GM18511 (cell line): ENCODE results near the gene GPHB5.
"Not testable (repeated sequence)": the region's sequence is repeated elsewhere in the genome, so short reads cannot be mapped to it uniquely, and the experiment has no call there.

Experiments used
- ATAC-seq: cut with Tn5 transposase; IDR thresholded peaks from one replicate; pipeline ENCODE4 v1.9.1; 2021; ENCODE audit warnings: mild to moderate bottlenecking, moderate library complexity; ENCODE audit not compliant: unreplicated experiment

The GPHB5 gene

DNA sequence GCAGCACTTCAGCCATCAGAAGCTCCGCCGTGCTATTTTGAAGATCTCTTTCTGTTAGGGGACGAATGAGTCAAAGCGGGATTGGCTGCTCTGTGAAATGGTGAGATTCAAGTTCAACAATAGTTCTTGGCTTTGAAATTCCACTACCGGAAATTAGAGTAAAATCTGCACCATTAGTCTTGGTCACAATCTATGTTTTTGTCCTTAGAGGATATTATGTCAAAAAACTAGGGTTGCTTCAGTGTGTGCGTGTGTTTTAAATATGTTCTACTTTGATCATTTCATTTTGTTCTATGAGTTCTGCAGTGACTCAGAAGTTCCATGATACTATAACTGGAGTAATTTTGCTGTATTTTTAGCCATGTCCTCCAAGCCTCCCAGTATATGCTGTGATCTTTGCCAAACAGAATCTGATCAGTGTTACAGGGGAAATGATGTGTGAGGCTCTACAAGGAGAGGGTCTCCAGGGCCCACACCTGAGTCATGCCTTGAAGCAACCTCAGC, 22.6 kb downstream of the GPHB5 start:
- no peak for ATAC-seq

DNA sequence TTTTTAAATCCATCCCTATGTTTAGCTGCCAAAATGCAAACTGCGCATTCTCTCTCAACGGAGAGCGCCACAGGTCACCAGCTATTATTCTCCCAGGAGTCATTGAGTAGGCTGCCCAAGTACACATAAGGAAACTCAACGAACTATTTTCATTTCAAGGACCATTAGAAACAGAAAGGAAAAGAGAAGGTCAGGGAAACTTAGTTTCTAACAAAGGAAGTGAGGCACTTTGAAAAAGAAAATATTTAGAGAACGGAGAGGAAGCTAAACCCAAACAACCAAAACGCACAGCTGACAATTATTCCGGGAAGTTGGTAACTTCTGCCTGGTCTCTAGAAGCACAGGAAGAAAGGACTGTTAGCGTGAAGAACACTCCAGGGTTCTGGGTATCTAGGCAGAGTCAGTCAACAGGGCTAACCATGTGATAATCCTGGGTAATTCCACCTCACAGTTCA, 23.5 kb downstream of the GPHB5 start:
- no peak for ATAC-seq

DNA sequence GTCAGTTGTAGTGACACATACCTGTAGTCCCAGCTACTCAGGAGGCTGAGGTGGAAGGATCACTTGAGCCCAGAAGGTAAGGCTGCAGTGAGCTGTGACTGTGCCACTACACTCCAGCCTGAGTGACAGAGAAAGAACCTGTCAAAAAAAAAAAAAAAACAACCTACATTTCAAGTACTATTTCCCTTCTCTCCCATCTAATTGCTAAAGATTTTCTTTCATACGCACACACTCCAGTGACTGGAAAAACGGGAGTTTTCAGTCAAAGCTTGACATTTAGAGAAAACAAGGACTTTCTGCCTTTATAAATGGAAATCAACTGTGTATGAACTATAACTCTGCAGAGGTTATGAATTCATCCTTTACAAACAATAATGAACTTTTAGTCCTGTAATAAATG, 25.9 kb downstream of the GPHB5 start:
- ATAC-seq = no peak

DNA sequence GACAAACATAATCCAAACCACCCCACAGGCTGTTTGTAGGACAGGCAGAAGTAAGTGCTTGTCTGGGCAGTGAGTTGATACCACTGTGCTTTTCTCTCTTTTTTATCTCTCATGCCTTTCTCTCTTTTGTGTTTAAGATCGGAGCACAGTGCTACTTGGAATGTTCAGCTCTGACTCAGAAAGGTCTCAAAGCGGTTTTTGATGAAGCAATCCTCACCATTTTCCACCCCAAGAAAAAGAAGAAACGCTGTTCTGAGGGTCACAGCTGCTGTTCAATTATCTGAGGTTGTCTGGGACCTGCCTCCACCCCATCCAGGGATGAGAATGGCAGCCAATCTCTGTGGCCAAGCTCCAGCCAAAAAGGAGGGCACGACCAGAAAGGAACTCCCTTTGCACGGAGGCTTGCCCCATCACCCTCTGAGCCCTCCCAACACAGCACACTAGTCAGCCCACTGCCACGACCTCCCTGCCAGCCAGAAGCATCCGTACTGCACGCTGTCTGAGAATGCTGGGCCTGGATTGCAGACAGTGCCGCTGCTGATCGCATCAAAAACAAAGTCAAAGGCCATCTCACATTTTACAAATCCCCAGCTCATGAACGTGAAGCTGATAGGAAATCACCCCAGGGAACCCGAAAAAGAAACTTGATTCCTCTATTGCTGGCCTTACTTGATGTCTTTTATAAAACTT, 27.8 kb downstream of the GPHB5 start:
- ATAC-seq = no peak

DNA sequence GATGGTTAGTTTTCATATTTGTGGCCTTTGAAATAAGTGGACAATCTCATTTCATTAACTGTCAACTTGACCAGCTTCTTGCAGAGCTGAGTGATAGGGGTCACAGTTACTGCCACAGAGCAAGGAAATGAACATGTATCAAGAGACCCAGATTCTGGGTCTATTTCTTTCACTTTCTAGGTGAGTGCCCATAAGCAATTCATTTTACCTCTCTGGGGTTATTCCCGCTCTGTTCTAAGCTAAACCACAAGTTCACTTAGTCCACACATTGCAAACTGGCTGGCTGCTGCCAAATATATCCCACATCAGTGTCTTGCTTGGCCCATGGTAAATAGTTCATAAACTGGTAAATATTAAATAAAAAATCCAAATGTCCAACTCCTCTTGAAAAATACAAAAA, 29.9 kb downstream of the GPHB5 start:
- no peak for ATAC-seq

DNA sequence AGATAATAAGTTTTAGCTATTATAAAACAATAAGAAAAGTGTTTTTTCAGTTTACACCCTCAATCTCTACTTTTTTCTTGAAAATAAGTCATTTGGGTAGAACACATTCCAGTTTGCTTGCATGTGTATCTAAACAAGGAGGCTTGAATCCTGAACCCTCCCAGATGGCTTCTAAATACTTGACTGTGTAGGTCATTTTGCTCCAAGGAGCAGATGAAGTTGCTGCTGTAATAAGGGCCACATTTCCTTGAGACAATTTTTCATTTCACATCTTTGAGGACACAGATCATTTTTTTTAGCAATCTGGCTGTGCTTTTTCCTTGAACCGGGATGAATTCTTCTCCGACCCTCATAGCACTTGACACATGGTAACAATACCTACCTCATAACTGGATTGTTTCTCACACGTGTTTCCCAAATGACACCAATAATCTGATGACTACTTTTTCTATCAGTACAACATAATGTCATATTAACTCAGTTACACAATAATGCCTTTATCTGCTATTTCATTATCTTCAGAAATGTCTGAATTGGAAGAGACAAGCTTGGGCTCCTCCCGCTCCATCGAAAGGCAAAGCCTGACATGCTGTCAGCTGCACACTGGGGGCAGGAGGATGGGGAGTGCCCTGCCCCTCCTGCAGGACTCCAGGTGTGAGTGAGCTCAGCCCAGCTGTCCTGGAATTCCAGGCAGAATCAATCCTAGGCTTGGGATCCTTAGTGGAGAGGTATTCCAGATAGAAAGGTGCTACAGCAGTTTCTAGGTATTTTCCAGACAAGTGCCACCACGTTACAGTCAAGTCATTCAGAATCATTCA, 30.9 kb downstream of the GPHB5 start:
- no peak for ATAC-seq

DNA sequence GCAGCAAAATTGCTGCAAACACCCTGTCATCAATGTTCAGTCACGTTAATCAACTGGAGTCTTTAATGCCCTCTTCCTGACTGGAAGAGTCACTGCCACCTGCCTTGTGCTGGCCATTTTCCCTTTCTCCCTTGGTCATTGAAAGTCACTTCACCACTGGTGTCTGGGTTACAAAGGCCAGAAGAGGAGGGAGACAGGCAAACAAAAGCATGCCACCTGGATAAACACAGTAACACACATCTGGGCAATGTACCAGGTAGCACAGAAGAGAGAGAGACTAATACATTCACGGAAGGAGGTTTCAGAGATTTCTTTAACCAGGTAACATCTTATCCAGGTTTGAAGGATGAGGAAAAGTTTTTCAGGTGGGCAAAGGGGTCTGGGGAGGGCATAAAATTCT, 32.7 kb downstream of the GPHB5 start:
- ATAC-seq = no peak

DNA sequence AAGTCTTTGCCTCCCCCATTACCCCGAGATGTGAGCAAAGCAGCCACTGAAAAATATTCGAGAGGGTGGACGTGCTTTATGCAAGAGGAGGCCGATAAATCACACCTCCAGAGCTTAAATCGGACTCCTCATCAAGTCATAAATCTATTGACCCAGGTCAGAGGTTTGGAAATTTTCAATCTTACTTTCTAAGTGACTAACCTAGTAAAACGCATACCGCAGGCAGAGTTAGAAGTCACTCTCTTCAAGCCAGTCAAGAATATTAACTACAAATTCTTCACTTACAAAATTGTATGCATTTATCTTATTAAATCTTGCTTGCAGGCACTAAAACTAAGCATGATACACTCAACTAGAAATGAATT, 34.9 kb downstream of the GPHB5 start:
- ATAC-seq = no peak

DNA sequence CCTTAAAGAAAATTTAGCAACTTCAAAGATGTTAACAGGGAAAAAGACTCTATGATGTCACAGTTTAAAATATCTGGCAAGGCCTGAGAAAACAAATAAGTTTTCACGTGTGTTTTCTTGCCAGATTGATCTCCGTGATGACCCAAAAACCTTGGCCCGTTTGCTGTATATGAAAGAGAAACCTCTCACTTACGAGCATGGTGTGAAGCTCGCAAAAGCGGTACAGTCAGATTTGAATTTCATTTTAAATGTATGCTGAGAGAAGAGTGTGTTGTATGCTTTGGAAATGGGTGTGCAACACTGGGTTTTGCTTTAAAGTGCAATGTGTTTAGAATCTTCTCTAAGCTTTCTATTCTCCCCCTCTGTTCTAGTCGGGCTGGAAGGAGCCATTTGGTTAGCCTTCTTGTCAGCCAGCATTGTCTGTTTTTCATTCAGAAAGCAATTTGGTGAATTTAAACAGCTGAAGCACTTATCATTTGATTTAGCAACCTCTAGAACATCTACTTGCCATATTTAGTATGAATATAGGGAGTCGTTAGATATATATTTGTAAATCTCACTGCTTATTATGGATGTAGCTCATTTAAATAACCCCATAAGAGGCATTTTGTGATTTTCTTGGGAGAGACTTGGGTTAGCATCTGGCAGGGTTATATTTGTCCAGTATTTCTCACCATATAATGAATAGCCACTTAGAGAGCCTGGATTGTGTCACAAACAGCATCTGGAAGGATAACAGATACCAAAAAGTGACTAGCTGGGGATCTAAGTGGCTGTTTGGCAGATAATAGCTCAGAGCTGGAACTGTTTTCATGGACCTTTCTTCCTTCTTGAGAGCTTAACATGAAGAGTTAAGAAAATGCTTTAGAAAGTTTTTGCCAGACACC, 35.5 kb downstream of the GPHB5 start:
- peak; percentile 71 for ATAC-seq

DNA sequence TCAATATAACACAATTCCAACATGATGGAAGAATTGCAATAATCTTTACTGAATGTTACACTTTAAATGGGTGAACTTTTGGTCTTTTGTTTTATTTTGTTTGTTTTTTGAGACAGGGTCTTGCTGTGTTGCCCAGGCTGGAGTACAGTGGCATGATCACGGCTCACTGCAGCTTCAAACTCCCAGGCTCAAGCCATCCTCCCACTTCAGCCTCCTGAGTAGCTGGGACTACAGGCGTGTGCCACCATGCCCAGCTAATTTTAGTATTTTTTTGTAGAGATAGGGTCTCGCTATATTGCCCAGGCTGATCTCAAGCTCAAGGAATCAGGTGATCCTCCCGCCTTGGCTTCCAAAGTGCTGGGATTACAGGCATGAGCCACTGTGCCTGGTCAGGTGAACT, 38.8 kb downstream of the GPHB5 start:
- not testable (repeated sequence) for ATAC-seq

DNA sequence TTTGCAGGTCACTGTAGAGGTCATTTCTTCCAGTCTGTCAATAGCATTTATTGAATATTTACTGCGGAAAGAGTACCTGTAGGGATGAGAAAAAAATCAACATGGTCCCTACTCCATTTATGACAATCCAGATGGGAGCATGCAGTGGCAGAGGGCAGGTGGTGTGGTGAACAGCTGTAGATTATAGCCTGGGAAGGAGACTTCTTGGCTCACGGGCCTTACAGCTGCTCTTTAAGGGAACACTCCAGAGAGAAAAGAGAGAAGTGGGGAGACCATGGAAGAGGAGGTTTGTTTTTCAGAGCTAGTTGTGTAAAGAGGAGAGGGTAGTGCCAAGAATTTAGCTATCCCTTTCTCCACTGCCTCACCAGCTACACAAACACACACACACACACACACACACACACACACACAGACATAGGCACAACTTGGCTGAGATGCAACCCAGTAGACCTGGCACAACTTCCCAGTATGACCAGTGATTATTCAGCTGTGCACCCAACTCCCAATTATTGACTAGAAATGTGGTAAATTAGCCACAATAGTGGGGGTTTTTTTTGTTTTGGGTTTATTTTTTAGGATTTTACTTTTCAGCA, 41.0 kb downstream of the GPHB5 start:
- no peak for ATAC-seq

DNA sequence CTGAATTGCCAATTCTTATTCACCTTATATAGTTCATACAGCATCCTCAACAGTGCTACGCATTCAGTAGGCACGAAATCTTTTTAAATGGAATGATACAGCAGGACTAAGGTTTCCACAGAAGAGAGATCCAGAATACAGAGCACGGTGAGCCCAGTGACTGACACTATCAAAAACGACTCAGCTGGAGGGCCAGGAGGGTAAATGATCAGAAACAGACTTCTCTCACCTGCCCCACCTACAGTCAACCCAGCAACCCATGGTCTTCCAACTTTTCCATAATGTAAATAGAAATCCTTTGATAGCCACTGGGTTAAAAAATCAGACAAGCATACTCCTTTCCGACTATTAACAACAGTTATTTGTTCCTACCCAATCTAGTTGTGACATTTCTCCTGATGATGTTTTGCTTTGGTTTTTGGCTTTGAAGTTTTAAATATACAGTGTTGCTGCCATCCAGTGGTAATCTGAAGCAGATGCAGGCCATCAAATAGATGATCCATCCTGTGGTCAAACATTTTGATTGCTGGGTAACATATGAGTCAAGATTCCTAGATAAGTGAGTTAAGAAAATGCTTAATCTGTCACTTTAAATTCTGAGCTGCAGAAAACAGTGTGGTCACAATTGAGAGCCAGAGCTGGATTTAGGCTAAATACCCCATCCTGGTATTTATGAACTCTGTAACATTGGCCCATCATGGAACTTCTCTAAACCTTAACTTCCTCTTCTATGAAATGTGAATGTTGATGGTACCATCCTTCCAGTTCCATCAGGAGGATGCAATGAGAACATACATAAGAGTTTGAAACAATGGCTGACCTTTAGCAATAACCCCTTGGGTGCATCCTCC, 42.0 kb downstream of the GPHB5 start:
- ATAC-seq = peak; percentile 82

DNA sequence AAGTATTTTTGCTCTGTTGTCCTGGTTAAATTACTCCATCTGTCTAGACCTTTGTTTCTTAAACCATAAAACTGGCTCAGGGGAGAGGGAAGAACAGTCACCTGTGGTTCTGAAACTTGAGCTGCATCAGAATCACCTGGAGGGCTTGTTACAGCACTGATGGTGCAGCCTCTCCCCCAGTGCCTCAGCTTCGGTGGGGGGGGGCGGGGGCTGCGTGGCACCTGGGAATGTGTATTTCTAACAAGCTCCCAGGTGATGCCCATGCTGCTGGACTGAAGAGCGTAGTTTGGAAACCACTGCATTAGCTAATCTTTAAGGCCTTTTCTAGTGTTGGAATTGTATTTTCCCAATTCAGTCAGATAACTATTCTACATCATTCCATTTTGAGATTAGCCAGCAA, 42.7 kb downstream of the GPHB5 start:
- ATAC-seq = no peak

DNA sequence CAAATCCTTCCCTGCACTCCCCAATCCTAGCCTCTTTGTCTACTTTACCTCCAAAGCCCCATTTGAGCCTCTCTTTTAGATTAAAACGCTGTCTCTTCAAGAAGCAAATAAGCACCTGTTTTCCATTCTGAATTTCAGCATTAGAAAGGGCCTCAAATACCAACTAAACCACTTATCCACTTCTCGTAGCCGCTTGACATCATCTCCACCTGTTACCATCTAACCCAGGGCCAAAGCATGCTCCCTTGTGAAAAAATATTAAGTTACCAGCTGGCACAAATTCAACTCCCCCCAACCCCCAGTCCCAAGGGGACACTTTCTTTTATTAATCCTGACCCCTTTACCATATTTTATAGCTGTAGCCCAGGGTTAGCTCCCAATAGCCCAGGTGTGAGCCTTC, 43.1 kb downstream of the GPHB5 start:
- ATAC-seq = no peak

DNA sequence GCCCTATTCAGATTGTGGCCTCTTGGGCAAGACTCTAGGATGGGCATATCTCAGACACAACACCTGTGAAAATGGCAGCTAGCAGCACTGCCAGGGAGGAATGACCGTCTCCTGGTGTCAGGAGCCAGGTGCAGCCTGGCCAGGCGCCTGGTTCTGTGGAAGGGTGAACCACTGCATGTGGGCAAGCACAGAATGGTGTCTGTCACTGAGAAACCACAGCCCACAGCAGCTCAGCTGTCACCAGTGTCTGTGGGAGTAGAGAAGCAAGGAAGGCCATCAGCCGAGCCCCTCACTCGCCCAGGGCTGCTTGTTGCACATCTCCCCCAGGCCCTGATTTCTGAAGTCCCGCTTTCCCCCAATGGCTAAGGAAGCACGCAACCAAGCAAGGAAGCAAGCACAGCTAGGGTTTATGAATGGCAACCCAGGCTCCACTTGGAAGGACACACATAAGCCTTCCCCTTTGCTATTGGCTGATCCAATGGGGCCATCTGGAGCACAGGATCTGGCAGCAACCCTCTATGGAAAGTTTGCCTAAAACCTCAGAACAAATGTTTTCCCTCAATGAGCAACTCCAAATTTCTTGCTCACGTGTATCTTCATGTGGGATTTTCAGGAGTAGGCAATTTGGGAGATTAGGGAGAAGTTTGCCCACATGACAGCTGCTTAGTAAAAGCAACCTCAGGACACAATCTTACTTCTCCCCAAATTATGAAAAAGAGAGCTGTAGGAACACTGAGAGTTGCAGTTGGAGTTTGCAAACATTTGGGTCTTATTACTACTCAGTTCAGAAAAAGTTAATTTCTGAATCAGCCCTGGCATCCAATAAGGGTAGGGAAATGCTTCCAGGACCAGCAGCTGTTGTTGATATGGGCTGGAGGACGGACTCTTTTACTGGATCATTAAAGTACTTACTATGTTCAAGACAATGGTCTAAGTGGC, 44.7 kb downstream of the GPHB5 start:
- no peak for ATAC-seq

DNA sequence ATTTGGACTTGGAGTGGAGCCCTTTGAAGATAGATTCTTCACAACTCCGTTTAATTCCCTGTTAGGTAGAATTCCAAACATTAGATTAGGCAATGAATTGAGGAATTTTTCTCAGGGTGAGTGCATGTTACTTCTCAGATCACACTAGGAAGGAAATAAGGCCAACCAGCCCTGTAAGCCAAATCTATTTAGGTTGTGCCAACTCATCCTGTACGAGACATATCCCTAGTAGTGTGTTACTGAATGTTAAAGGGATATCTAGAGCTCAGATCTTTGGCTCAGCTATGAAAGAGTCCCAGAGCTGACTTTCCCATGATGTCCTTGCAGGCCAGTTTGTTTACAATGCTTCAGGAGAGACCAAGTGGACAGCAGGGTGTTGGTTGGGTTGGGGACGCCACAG, 45.6 kb downstream of the GPHB5 start:
- ATAC-seq = no peak

DNA sequence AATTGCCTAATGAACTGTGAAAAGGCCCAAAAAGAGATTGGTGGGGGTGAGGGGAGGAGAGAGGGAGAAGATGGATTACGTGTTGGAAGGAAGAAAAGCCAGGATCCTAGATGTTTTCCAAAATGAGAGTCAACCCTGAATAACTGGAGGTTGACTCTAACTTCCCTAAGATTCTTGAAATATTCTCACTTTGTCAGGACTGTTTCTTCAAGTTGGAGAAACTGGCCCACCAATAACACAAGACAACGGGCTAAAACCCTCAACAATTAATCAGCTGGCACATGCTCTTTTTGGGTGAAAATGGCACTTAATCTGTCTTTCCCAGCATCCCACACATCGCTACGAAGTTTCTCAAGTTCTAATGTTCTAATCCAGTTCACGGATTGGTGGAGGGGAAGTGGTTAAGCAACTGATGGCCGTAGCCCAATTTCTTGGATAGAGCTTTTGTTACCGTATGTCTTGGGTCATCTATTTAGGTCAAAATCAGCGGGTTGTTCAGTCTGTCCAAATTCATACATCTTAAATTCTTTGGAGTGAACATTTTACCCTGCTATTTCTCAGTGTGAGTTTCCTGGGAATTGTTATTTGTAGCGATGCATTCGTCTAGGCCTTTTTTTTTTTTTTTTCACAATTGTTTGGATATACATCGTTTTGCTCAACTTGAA, 49.0 kb downstream of the GPHB5 start:
- ATAC-seq = no peak

DNA sequence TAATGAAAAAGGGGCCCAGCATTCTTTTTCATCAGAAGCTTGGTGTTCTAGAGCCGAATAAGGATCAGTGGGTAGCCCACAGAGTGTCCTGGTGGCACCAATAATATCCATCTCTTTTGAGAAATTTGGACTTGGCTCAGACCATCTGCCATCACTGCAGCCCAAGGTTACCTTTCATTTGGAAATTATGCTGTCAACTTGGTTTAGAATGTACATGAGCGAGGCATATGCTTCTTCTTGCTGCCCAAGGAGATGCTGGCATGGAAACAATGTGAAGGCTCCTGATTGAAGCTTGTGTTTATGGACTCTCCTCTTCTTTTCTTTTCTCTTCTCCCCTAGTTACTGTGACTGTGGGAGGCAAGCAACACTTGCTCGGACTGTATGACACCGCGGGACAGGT, 50.0 kb downstream of the GPHB5 start:
- ATAC-seq = no peak
